Smooth muscle cell of the brain vasculature (primary cell): Measurements from ENCODE around the gene CDKN2D.

Experiments
- DNase-seq: peaks from one replicate; pipeline ENCODE4 v3.0.0-alpha.2; 2012; ENCODE audit warnings: low read depth, low spot score

Gene CDKN2D

DNA sequence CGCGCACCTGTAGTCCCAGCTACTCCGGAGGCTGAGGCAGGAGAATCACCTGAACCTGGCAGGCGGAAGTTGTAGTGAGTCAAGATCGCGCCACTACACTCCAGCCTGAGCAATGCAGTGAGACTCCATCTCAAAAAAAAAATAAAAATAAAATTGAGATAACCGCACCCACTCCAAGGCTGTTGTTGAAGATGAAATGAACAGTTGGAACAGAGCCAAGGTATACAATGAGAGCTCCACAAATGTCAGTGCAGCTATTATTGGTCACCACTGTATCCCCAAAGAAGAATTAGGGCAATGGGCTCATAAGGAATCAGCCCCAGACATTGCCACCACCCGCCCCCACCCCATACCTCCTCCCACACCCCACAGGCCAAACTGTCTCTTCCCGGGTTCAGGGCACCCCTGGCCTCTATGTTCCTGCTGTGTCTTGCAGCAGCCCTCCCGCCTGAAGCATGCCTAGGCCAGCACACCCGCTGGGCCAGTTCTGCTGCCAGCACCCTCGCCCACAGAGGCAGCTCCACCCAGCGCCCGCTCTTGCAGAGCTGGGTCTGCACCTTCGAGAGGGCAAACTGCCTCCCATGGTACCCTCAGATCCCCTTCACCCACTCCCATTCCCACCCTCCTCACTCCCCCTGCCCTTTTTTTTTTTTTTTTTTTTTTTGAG, 48.0 kb downstream of the CDKN2D start:
- DNase-seq, result no peak

DNA sequence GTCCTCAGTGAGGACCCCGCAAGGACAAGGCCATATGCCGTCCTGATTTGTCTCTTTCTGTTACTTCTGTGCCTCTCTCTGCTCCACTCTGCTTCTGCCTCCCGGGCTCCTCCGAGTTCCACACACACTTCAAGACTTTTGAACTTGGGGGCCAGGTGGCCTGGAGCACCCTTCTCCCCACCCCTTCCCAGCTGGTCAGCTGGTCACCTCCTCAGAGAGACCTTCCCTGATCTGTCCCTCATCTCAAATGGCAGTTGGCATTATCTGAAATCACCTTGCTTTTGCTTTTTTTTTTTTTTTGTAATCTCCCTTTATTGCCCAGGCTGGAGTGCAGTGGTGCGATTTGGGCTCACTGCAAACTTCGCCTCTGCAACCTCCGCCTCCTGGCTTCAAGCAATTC, 49.4 kb downstream of the CDKN2D start:
- no peak for DNase-seq

DNA sequence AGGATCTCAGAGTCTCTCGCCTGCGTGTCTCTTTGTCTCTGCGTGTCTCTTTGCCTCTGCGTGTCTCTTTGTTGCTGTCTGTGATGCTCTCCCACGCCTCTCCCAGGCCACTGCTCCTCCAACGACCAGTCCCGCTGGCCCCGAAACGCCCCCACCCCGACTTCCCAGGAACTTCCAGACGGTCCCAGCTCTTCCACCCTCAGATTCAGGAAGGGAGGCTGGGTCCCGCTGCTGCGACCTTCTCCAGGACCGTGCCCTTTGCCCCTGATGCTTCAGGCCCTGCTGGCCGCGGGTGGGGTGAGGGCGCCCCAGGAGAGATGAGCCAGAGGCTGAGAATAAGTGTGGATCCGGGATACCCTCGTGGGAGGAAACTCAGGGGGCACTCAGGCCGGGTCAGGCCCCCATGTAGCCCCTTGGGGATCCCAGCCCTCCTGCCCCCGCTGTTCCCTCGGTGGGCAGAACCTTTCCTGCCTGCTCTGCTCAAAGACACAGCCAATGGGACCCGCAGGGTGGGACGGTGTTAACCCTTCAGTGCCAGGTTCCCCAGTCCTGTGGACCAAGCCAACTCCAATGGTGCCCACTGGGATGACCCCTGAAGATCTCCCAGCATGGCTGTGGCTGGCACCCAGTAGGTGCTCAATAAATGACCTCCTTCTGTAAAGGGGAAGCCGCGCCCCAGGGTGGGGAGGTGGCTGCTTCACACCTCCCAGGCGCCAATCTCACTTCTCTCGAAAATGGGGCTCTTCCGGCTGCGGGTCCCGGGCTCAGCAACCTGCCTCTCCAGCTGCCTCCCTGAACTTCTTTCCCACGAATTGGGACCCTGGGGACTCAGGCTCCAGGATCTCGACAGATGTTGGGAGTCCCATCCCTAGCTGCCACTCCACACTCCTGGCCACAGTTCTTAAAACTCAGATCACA, 50.1 kb downstream of the CDKN2D start:
- no peak for DNase-seq

DNA sequence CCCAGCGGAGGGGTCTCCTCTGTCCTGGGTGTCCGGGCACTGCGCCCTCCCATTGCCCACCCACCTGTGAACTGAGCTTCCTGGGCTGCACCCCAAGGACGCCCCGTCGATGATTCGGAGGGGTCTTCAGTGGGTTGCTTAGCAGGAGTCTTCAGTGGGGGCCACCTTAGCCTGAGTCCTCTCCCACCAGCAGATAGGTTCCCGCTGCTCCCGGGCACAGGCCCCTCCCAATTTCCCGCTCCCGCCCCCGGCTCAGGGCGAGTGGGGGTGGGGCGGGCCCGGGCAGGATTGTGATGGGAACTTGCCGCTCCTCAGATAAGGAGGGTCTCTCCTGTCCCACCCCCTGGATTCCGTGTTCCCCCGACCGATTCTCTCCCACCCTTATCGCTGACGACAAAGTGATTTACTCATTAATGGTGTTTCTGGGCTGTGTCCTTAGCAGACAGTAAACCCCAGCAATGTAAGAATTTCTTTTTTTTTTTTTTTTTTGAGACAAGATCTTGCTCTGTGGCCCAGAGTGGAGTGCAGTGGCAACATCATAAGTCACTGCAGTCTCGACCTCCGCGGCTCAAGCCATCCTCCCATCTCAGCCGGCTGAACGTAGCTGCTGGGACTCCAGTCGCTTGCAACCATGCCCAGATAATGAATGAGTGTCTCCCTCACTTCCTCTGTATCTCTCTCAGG, 50.9 kb downstream of the CDKN2D start:
- DNase-seq, result no peak

DNA sequence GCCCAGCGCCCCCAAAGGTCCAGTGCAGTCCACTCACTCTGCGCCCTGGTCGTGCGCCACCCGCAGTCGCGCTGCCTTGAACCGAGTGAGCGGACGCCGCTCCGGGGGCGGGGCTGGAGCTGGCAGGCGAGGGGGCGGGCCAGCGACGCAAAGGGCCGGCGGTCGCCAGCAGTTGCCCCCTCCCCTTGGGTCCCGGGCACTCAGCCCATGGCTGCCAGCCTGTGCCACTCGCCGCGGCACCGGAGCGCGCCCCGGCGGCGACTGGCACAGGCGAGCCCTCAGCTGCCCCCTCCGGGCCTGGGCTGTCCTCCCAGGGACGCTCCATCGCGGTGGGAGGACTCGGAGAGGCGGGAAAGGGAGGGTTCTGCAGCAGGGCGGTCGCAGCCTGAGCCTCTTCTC, 51.4 kb downstream of the CDKN2D start, which contains the start of gene S1PR5:
Gene S1PR5 (minus strand): TSS at position 87 of the 399 bp plus-strand sequence. CDS start 2,436 bp downstream, outside the sequence.
- no peak for DNase-seq

DNA sequence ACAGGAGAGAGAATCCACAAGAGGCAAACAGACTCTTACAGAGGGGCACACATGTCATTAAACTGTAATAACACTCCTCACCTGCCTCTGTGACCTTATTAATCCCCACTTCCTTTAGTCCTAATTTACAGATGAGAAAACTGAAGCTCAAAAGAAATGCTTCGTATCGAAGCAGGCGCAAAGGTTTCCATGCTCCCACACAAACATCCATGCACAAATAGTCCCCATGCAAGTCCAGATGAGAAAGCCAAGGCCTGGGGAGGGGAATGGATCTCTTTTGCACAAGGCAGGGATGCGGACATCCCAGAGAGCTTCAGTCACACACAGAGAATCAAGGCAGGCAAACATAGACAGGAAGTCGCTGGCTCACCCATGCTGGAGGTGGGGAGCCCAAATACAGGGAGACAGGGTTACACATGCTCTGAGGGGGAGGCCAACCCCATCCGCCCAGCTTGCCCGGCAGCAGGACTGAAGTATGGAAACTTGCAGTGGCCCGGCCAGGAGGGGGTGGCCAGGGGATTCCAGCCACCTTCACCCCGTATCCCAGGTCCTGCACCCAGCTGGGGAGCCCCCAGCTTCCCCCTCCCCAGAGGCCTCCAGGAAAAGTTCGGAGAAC, 52.0 kb downstream of the CDKN2D start:
- no peak for DNase-seq
